Activated CD4-positive, CD25-positive, alpha-beta regulatory T cell (primary cell): ENCODE data around the gene NOM1.
A peak's percentile ranks its signal among the peaks of the same experiment; 100 is the strongest.

Experiments used
- DNase-seq, 4 experiments: peaks; one replicate each; lab custom pipeline; 2025; lab: John Stamatoyannopoulos, UW

Gene NOM1

DNA sequence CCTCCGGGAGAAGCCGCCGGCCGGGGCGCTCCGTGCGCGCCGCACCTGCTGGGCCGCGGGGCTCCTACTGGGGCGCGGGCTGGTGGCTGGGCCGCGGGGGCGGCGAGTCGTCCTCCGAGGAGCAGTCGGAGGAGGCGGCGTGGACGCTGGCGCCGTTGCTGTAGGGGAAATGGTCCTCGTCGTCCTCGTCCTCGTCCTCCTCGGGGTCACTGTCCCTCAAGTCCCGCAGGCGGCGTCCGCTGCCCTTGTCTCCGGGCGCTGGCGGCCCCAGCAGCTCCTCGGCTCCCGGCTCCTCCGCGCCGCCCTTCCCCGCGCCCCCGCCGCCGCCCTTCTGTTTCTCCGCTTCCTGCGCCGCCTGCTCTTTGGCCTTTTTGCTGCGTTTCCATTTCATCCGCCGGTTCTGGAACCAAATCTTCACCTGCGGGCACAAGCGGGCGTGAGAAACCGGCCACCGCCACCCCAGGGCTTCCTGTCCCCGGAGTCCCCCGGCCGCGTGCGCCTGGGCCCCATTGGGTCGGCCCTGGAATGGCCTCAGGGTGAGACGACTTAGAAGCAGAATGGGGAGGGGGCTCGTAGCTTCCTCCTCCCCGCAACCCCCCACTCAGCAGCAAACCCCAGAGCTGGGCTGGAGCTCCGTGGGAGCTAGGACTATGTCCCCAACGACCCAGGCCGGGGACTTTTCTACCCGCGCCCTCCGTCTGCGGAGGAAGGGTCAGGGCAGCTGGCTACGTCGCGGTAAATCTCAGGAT, 56.1 kb downstream of the NOM1 start:
- DNase-seq: no peak

DNA sequence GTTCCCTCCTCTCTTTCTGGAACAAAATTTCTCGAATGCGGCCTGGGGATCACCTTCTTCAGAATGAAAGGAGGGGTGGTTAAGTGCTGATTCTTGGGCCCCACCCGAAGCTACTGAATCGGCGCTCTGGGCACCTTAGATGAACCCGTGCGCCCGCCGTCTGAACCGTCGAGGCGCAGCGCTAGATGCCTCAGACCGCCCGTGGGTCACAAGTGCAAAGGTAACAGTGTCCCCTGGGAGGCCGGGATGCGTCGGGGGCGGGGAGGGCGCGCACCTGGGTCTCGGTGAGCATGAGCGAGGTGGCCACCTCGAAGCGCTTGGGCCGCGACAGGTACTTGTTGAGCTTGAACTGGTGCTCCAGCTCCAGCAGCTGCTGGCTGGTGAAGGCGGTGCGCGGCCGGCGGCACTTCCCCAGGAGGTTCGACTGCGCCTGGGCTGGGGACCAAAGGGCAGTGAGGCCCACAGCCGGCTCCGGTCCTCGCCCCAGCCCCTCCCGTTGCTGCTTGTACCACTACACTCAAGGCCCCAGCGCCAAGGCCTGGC, 56.8 kb downstream of the NOM1 start:
- no peak for DNase-seq

DNA sequence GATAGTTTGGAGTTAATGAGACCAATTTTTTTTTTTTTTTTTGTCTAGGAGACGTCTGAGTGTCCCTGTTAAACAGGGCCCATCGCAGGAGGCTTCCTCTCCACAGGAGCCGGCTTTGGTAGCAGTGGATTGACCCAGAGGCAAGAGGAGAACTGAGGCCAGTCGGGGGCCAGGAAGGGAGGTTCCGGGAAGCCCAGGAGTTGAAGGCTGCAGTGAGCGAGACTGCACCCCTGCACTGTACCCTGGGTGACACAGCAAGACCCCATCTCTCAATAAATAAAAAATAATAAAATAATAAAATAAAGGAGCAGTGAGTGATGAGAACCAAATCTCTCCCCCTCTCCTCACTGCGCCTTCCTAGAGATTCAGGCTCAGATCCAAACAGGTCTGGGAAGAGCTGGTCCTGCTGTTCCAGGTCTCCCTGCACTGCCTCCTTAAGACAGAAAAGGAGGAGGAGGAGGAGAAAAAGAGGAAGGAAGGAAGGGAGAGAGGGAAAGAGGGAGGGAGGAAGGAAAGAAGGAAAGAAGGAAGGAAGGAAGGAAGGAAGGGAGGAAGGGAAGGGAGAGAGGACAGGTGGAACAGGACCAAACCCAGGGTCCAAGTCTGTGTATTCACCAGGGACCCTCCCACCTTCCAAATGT, 57.4 kb downstream of the NOM1 start:
- DNase-seq: no peak

DNA sequence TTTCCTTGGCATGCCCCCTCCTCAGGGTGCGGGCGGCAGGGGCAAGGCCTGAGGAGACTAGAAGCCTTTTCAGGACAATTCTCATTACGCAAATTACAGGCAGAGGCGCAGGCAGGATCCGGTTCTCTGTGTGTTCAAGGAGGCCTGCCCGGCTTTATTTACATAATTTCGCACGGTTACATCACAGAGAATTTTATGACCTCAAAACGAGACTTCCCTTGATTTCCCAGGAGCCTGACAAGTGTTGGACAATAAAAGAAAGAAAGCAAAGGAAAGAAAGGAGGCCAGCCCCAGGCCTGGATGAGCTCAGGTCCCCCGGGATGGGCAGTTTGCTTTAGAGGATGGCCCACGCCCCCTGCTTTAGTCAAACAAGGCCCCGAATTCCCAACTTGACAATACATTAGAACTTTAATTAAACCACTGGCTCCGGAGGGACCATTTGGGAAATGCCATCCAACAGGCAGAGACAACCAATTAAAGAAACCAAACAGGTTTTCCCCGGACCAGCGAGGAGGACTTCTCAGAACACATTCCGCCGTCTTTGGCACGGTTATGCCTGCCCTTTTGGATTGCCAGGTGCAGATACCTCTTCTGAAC, 58.1 kb downstream of the NOM1 start:
- DNase-seq: no peak

DNA sequence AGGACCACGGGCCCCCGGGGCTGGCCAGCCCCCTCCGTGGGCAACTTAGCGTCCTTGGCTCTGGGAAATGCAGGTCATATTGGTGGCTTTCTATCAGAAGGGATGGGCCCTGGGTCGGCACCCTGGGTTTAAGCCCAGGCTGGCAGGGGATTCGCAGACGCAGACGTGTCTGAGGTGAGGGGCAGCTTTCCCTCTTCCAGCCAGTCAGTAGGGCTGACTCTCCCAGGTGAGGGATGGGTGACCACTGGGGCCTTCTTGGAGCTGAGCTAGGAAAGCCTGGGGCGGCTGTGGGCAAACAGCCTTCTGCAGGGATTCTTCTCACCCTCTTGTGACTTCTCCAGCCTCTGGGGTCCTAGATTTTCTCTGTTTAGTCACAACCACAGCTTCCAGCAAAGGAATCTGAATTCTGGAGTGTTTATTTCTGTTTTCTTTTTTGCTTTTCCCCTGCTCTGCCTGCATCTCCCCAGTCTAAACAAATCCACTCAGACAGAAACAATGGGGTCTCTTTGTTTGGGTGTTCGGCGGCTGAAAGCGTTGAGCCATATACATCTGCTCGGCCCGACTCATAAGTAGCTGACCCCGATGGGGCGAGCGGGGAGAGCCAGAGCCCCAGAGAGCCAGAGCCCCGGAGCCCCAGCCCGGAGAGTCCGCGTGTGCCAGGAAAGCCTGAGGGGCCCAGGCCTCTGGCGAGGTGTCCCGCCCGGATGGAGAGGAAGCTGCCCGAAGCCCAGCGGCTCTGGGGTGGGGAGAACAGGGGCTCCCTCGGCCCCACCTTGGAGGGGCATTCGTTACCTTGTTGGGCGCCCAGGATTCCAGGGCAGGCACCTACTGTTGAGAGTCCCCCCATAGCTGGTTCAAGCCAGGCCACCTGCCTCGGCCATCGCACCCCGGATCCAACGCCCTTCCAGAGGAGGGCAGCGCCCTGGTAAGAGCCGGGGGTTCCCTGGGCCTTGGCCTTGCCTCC, 59.0 kb downstream of the NOM1 start:
- DNase-seq: no peak

DNA sequence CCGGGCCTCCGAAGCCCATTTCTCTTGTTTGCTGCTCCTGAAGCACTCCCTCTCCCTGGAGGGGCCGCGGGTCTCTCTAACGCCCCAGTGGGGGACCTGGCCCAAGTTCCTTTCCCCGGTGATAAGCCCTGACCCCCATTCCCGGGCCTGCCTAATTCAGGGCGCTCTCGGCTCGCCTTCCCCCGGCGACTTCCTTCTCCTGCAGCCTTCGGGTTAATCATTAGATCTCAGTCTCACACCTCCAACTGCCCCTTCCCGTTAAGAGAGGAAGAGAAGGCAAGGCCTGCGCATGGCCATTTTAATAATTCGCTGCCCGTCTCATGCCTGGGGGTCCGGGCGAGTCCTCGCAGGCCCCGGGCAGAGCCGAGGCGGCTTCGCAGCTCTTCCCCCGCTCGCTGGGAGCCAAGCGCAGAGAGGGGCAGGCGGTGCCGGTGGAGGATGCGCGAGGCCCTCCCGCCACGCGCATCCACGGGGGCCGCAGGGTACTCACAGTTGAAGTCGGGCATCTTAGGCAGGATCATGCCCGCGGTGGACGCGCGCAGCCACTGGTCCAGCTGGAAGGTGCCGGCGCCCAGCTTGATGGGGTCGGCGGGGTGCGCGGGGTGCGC, 59.8 kb downstream of the NOM1 start:
- no peak for DNase-seq

DNA sequence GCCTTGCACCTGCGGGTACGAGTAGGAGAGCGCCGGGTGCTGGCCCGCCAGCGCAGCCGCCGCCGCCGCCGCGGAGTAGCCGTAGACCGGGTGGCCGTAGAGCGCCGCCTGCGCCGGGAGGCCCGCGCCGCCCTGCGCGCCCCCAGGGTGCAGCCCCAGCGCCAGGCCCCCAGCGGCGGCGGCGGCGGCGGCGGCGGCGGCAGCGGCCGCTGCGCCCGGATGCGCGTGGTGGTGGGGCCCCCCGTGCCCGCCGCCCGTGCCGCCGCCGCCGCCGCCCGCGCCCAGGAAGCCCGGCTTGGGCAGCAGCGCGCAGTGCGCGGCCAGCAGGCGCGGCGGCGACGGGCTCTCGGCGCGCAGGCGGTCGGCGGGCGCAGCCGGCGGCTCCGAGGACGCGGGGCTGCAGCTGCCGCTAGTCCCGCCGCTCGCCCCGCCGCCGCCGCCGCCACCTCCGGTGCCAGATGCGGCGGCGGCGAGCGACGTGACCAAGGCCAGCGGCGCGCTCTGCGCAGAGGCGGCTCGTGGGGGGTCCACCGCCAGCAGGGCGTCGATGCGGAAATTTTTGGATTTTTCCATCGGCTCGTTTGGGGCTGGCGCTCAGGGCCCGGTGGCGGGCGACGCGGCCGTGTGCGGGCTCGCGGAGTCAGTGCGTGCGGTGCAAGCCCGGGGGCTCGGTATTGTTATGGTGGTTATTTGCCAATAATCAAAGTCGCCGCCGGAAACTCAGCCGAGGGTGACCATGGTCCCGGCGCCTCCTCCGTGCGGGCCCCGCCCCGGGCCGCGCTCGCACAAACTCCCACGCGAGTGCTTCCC, 60.5 kb downstream of the NOM1 start:
- DNase-seq: no peak

DNA sequence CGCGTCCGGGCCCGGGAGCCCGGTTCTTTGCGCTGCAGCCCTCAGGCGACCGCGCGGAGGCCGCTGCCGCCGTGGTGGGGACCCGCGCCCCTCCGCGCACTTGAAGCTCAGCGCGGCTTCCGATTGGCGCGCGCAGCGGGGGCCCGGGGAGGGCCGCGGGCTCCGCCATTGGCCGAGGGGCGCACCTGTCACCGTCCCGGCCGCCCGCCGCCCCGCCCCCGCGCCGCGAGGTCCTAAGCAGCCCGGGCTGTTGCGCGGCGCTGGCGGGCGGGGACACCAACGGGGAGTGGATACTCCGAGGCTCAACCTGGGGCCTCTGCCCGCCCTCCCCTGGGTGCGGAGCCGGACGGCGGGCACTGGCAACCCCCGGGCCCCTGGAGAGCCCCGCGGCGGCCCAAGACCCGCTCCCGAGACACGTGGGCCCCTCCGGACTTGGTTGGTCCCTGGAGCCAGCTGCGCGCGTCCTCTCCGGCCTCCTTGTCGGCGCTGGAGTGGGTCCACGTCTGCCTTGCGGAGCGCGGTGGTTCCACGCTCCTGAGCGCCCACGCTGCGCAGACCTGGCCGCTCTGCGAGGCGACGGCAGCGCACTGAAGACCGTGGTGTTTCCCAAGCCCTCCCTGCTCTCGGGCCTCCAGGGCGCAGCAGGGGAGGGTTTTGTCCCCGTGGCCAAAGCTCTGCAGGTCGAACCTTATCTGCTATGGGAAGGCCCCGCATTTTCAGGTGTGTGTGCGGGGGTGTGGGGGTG, 61.2 kb downstream of the NOM1 start, which contains the start of gene MNX1:
TSS of gene MNX1 (minus strand) at position 76 of the 745 bp plus-strand sequence. CDS start 313 bp downstream, outside the sequence.
- DNase-seq: peak in 1 of 4 experiments; percentile 6

DNA sequence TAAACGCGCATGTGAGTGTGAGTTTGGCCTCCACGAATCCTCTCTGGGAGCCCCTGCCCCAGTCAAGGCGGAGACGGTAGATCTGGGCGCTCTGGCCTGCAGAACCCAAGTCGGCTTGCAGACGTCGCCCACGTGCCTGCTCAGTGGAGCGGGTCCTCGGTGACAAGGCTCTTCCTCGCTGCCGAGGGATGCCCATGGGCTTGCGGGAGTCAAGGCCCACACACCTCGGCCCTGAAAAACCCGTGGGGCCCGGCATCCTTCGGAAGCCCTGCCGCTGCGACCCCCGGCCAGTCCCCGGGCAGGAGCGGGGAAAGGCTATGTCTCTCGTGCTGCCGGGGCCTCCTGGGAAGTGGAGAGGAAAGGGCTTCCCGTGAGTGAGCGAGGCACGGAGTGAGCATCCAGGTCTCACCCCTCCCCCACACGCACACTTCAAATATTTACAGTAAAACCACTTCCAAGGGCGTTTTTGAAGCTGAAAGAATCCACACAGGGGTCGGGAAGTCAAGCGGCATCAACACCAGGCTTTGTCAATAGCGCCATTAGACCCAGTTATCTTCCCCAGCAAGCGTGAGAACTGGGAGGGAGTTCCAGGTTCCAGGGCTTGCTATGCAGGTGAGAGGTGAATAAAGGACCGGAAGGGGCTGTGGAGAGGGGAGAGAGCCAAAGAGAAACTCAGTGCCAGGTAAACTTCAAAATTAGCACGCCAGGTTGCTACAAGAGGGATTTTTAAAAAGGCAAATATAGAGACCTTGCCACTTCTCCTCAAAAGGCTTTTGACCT, 62.0 kb downstream of the NOM1 start:
- no peak for DNase-seq

DNA sequence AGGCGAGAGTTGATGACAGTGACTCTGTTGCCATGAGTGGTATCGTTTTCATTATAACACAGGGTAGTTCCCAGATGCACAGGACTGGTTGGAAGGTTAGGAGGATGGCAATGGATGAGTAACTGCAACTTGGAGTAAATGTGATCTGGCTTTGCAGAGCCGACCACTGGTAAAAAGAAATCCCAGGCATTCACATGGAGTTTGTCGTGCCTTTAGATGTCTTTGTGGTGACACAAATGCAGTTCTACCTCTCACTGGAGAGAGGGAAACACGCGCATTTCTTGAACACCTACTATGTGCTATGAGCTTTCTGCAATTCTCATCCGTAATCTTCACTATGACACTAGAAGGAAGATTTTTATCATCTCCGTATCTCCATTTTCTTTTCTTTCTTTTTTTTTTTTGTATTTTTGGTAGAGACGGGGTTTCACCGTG, 62.6 kb downstream of the NOM1 start:
- no peak for DNase-seq

DNA sequence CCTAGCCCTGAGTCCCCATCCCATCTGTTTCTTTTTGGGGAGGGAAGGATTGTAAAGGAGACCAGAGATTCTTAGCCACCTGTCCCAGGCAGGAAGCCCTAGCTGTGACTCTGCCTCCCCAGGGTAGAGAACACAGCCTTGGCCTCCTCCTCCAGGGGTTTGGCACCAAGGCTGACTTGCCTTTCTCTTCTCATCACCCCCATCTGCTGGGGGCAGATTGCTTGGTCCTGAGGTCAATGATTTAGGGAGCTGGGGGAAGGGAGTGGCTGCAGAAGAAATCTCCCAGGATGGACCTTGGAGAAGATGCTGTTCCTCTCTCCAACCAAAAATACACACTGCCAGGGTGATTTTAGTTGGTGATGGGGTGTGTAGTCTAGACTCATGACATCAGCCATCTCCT, 63.6 kb downstream of the NOM1 start:
- DNase-seq: no peak

DNA sequence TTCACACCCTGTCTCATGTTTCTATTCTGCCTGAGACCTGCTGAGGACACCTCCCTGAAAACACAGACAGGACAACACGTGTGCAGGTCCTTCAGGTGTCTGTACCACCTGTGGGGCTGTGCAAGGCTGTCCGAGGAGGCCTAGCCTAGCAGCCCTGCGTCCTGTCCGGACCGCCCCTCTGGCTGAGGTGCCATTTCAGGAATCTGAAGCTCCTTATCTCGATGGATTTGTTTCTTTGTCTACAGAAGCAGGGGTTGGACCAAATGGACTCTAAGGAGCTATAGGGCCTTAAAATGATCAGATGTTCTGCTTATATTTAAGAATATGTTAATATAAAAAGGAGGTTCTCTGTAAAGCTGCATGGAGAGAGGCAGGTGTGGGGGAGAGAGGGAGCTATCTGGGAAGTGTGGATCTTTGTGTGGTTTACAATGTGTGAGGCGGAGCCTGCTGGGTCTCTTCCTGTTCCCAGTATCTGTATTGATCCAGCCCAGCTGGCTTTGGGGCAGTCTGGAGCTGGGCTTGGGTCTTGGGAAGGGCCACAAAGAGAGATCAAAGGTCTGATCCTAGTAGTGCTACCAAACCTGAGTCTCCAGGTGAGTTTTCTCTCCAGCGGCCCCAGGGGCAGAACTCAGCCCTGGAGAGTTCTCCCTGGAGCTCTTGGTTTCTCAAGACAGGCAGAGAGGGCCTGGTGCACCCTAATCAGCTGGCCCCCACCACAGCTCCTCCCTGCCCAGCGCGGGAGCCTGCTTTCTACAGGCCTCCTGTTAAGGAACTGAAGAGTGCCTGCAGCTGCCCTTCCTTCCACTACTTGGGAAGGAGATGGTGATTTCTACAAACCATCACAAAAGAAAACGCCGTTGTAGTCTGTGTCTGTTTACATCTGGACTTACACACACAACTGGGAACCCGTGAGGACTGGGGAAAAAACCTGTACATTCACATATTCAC, 64.4 kb downstream of the NOM1 start:
- DNase-seq: no peak

DNA sequence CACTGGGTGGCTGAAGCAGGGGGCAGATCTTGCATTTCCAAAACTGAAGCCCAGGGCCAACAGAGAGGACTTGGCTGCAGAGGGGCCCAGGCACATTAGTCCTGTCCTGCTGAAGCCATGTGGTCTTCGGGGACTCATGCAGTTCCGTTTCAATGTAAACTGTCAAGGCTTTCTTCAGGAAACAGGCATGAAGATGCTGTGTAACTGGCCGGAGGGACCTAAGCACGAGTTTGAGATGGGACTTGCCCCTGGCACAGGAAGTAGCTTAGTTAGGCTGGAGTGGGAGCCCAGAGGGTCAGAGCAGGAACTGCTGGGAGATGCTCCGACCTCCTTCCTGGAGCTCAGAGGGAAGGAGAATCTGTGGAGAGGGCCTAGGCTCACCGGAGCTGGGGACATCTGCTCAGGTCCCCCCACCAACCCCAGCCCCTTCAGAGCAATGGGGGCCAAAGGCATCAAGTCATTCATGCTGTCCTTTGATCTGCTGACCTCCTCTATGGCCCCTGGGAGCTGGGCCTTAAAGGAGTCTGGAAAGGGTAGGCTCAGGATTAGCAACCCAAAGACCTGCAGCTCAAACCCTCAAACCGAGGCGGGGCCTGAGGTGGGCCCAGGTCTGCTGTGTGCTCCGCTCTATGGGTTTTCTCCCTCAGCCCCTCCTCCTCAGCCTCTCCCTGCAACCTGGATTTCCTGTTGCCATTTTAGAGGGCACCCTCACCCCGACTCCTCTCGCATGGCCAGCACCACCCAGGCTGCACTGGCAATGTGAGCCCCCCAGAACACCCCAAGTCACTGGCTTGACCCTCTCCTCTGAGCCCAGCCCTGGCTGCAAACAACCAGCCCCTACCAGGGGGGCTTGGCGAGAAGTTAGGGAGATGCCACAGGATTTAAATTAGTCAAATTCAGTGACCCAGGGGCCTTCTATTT, 65.4 kb downstream of the NOM1 start:
- DNase-seq: no peak

DNA sequence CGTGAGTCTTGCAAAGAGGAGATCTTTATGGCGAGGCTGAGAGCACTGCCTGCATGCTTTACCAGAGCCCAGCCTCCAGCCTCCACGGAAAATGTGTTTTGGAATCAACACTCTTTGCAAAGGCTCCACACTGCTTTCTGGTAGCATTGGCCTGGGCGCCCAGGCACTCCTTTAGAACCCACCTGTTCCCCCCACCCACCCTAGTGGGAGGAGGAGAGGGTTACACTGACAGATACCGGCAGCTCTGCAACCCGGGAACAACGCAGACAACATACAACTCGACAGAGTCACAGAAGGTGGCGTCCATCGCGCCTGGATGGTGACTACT, 66.5 kb downstream of the NOM1 start:
- no peak for DNase-seq

DNA sequence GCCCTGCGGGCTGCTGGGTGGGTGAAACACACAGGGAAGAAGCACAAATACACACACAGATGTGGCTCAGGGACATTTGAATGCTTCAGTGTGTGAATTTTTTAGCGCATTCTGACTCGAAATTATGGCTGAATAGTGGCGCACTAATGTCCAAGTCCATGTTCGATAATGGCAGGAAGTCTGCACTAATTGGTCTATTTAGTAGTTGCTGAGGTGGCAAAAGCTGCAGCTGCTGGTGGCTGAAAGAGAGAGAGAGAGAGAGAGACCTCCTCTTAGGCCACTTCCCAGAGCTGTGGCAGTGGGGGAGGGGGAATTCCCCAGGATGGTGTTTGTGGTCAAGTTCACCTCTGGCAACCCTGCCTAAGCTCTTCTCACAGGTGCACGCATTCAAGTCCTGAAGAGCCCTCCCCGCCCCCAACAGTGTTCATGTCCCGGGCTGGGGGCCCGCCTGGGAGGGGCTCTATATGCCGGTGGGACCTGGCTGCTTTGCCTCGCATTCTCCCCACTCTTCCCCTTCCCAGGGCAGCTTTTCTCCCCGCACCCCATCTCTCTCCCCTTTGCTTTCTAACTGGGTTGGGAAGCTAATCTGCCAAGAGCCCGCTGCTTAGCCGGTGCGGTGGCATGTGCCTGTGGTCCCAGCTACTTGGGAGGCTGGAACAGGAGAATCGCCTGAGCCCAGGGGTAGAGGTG, 67.0 kb downstream of the NOM1 start:
- no peak for DNase-seq

DNA sequence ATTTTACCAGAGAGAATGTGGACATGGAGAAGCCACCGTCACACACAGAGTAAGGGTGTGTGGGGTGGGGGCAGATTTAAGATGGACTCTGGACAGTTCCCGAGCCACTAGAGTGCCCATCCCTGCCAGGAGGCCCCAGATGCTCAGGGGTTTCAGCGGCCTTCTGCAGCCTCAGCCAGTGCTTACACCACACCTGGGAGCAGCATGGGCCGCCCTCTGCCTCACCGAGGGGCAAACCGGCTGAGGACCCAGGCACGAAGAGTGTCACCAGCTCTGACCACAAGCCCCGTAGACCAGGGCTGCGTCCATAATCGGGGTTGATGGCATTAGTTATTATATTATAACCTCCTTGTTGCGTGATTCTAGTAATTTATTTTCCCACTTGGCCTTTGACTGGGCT, 67.6 kb downstream of the NOM1 start:
- no peak for DNase-seq
